H1 (cell line): ENCODE measurements around the gene NANP. TPM values are rescaled to one million over a fixed set of nuclear protein-coding genes. Genes with fewer than 3 reads are reported as not detected.

Source experiments
- CTCF ChIA-PET: fragments of 300-600 bp; sonication (Branson Sonifier 250); formaldehyde crosslinking; loops from one replicate; lab custom pipeline; 2021; ENCODE audit not compliant: partially characterized antibody; lab: Charles Lee
- POLR2A ChIA-PET: fragments of 300-600 bp; sonication (Branson Sonifier 250); formaldehyde crosslinking; loops from one replicate; lab custom pipeline; 2021; ENCODE audit warnings: inconsistent platforms; ENCODE audit not compliant: partially characterized antibody; lab: Charles Lee
- DNase-seq, 2 experiments: peaks; one replicate each; pipeline versions ENCODE4 v3.0.0 to v3.0.0-alpha.2; 2010 to 2022; ENCODE audit warnings: low spot score in 2 of 2, low read depth in 1 of 2, mixed read lengths in 1 of 2
- FAIRE-seq: peaks from 2 replicates; lab custom pipeline; 2011; peaks lifted over from hg19 to GRCh38; lab: Jason Lieb, UNC
- H2AFZ ChIP-seq: 2 replicates; pipeline ENCODE4 v1.8.1; 2012; ENCODE audit warnings: low read length, inconsistent platforms
- H2AK5ac ChIP-seq: 2 replicates; pipeline ENCODE4 v1.6.1; 2013; ENCODE audit warnings: low read depth, low read length
- H2BK120ac ChIP-seq: replicated peaks from 2 replicates; pipeline ENCODE3; 2013; ENCODE audit warnings: low read depth, low read length, inconsistent platforms
- H2BK12ac ChIP-seq: 2 replicates; pipeline ENCODE4 v1.6.1; 2013; ENCODE audit warnings: low read depth, low read length
- H2BK15ac ChIP-seq: 2 replicates; pipeline ENCODE4 v1.6.1; 2013; ENCODE audit warnings: low read length
- H2BK20ac ChIP-seq: 2 replicates; pipeline ENCODE4 v1.6.1; 2013; ENCODE audit warnings: low read length
- H2BK5ac ChIP-seq: 2 replicates; pipeline ENCODE4 v1.6.1; 2013; ENCODE audit warnings: low read depth, low read length
- H3K14ac ChIP-seq: 2 replicates; pipeline ENCODE4 v1.6.1; 2013; ENCODE audit warnings: inconsistent platforms; ENCODE audit not compliant: insufficient read length
- H3K18ac ChIP-seq: 2 replicates; pipeline ENCODE4 v1.6.1; 2013; ENCODE audit warnings: low read length; ENCODE audit errors: extremely low read depth
- H3K23ac ChIP-seq: 2 replicates; pipeline ENCODE4 v1.6.1; 2013; ENCODE audit warnings: inconsistent platforms; ENCODE audit not compliant: insufficient read length
- H3K23me2 ChIP-seq: 2 replicates; pipeline ENCODE4 v1.6.1; 2013; ENCODE audit warnings: low read depth, low read length
- H3K27ac ChIP-seq: 2 replicates; pipeline ENCODE4 v1.6.1; 2011; ENCODE audit warnings: low read depth, low read length, inconsistent platforms
- H3K27me3 ChIP-seq, 4 experiments: replicated peaks in 1 of 4; 1 replicate in 1 of 4; 2 replicates in 3 of 4; pipeline versions ENCODE4 v1.6.1 to v1.8.1; 2011 to 2013; ENCODE audit warnings: low read length in 3 of 4, mild to moderate bottlenecking in 3 of 4, inconsistent platforms in 2 of 4, mixed read lengths in 2 of 4, moderate library complexity in 1 of 4; ENCODE audit not compliant: control insufficient read depth in 3 of 4, insufficient read depth in 3 of 4; ENCODE audit errors: extremely low read depth in 1 of 4
- H3K36me3 ChIP-seq, 4 experiments: 2 replicates each; pipeline versions ENCODE4 v1.6.1 to v1.8.1; 2011 to 2013; ENCODE audit warnings: mild to moderate bottlenecking in 4 of 4, low read length in 3 of 4, moderate library complexity in 2 of 4, control low read depth in 1 of 4, inconsistent platforms in 1 of 4; ENCODE audit not compliant: insufficient read depth in 4 of 4, control insufficient read depth in 2 of 4
- H3K4ac ChIP-seq: replicated peaks from 2 replicates; pipeline ENCODE3; 2013; ENCODE audit warnings: low read length, low read depth, mixed read lengths, inconsistent platforms; ENCODE audit not compliant: insufficient read length
- H3K4me1 ChIP-seq, 4 experiments: replicated peaks in 1 of 4; 1 replicate in 1 of 4; 2 replicates in 3 of 4; pipeline versions ENCODE4 v1.6.1 to v1.8.1; 2011 to 2013; ENCODE audit warnings: low read length in 3 of 4, inconsistent platforms in 2 of 4, mixed read lengths in 1 of 4; ENCODE audit not compliant: insufficient read depth in 4 of 4, control insufficient read depth in 3 of 4
- H3K4me2 ChIP-seq, 2 experiments: 2 replicates each; pipeline versions ENCODE4 v1.6.1 to v1.8.1; 2011 to 2013; ENCODE audit warnings: low read depth in 2 of 2, low read length in 2 of 2, control low read depth in 1 of 2, inconsistent platforms in 1 of 2, mild to moderate bottlenecking in 1 of 2; ENCODE audit not compliant: insufficient read depth in 1 of 2
- H3K4me3 ChIP-seq, 4 experiments: fragments of 200-600, 300-600 bp in 1 of 4; sonication (generic), shearing (Covaris generic), sonication (Bioruptor Twin) in 1 of 4; 2 replicates each; pipeline versions ENCODE4 v1.5.1 to v1.8.1; 2011 to 2016; ENCODE audit warnings: low read length in 4 of 4, low read depth in 3 of 4, control low read depth in 2 of 4, inconsistent platforms in 2 of 4, mild to moderate bottlenecking in 2 of 4, mixed read lengths in 1 of 4, moderate library complexity in 1 of 4; ENCODE audit not compliant: insufficient read depth in 2 of 4; ENCODE audit errors: extremely low read depth in 1 of 4
- H3K56ac ChIP-seq: replicated peaks from 2 replicates; pipeline ENCODE3; 2013; ENCODE audit warnings: low read depth, mild to moderate bottlenecking, mixed read lengths, low read length, inconsistent platforms; ENCODE audit not compliant: insufficient read length
- H3K79me1 ChIP-seq: 2 replicates; pipeline ENCODE4 v1.6.1; 2013; ENCODE audit warnings: low read depth, low read length, control low read depth
- H3K79me2 ChIP-seq, 2 experiments: 2 replicates each; pipeline versions ENCODE4 v1.6.1 to v1.8.1; 2012 to 2013; ENCODE audit warnings: low read length in 2 of 2, mild to moderate bottlenecking in 2 of 2, inconsistent platforms in 1 of 2; ENCODE audit not compliant: insufficient read depth in 2 of 2, control insufficient read depth in 1 of 2
- H3K9ac ChIP-seq, 4 experiments: replicated peaks in 1 of 4; 1 replicate in 1 of 4; 2 replicates in 3 of 4; pipeline versions ENCODE4 v1.6.1 to v1.8.1; 2011 to 2013; ENCODE audit warnings: low read depth in 3 of 4, low read length in 3 of 4, control low read depth in 2 of 4, mild to moderate bottlenecking in 2 of 4, moderate library complexity in 2 of 4, inconsistent platforms in 1 of 4; ENCODE audit errors: extremely low read depth in 1 of 4
- H3K9me3 ChIP-seq, 2 experiments: 2 replicates each; pipeline versions ENCODE4 v1.6.1 to v1.8.1; 2012 to 2013; ENCODE audit warnings: mild to moderate bottlenecking in 2 of 2, moderate library complexity in 2 of 2, control low read depth in 1 of 2, inconsistent platforms in 1 of 2, low read depth in 1 of 2, low read length in 1 of 2, mixed read lengths in 1 of 2; ENCODE audit not compliant: insufficient read depth in 2 of 2
- H4K20me1 ChIP-seq, 2 experiments: replicated peaks in 1 of 2; 2 replicates each; pipeline versions ENCODE3 to v1.8.1; 2011 to 2013; ENCODE audit warnings: inconsistent platforms in 2 of 2, low read length in 2 of 2, mild to moderate bottlenecking in 1 of 2; ENCODE audit not compliant: insufficient read depth in 2 of 2, control insufficient read depth in 1 of 2
- H4K5ac ChIP-seq: 2 replicates; pipeline ENCODE4 v1.6.1; 2013; ENCODE audit warnings: low read length, low read depth, mixed read lengths, inconsistent platforms; ENCODE audit not compliant: insufficient read length
- H4K8ac ChIP-seq: 2 replicates; pipeline ENCODE4 v1.8.0; 2013; ENCODE audit warnings: mild to moderate bottlenecking, moderate library complexity, low read length, inconsistent platforms; ENCODE audit not compliant: insufficient read depth; ENCODE audit errors: extremely low read depth
- H4K91ac ChIP-seq: replicated peaks from 2 replicates; pipeline ENCODE3; 2013; ENCODE audit warnings: low read length, mixed read lengths, inconsistent platforms; ENCODE audit not compliant: insufficient read length
- BRCA1 ChIP-seq: IDR thresholded peaks from 2 replicates; pipeline ENCODE4 v1.6.1; 2012; ENCODE audit warnings: low read depth, low read length, improper control_type of control experiment
- EZH2 ChIP-seq: fragments of 200-600 bp; sonication (generic); IDR thresholded peaks from 2 replicates; pipeline ENCODE4 v1.7.1; 2012; ENCODE audit warnings: low read depth, mild to moderate bottlenecking, moderate library complexity, low read length, inconsistent platforms; ENCODE audit not compliant: severe bottlenecking
- GABPA ChIP-seq: IDR thresholded peaks from 2 replicates; pipeline ENCODE4 v1.6.1; 2011; ENCODE audit warnings: mild to moderate bottlenecking, low read length, moderate library complexity, borderline replicate concordance; ENCODE audit not compliant: insufficient read depth
- MAX ChIP-seq: IDR thresholded peaks from 2 replicates; pipeline ENCODE4 v1.6.1; 2012; ENCODE audit warnings: inconsistent platforms
- NRF1 ChIP-seq: IDR thresholded peaks from 2 replicates; pipeline ENCODE4 v1.6.1; 2011; ENCODE audit warnings: mild to moderate bottlenecking, low read depth, low read length, improper control_type of control experiment
- POLR2AphosphoS5 ChIP-seq: IDR thresholded peaks from 2 replicates; pipeline ENCODE4 v1.6.1; 2011; ENCODE audit warnings: low read depth, low read length
- SIN3A ChIP-seq, 2 experiments: IDR thresholded peaks in 1 of 2; conservative IDR thresholded peaks in 1 of 2; 2 replicates each; pipeline ENCODE4 v1.6.1; 2011 to 2012; ENCODE audit warnings: low read length in 2 of 2, improper control_type of control experiment in 1 of 2, low read depth in 1 of 2, mild to moderate bottlenecking in 1 of 2
- TAF7 ChIP-seq: optimal IDR thresholded peaks from 2 replicates; pipeline ENCODE3; 2011; ENCODE audit warnings: low read depth, mild to moderate bottlenecking, inconsistent platforms, low read length, moderate library complexity, borderline replicate concordance
- WGBS, 2 experiments: shearing (Covaris generic) in 1 of 2; methylation state at CpG; one replicate each; pipeline versions ENCODE4 v1.1.6 to v1.1.7; 2013 to 2015; ENCODE audit warnings: low lambda C conversion rate in 2 of 2, mixed read lengths in 2 of 2, inconsistent platforms in 1 of 2, low coverage in 1 of 2, missing lambda C conversion rate in 1 of 2; ENCODE audit not compliant: insufficient replicate concordance in 2 of 2, insufficient coverage in 1 of 2, insufficient read length in 1 of 2; ENCODE audit errors: extremely low coverage in 1 of 2, missing lambda C conversion rate in 1 of 2; 5-methylcytosine and 5-hydroxymethylcytosine counted together
- polyA plus RNA-seq, 7 experiments: library from polyadenylated mRNA; depleted of rRNA in 3 of 7; stranded (reverse) in 5 of 7; unstranded in 2 of 7; fragments of >200 nt in 5 of 7; fragments of 200-250 nt in 2 of 7; gene quantifications; 1 replicate in 5 of 7; 2 replicates in 1 of 7; 4 replicates in 1 of 7; pipeline versions ENCODE4 v1.2.1 to v1.2.3, GENCODE V29; 2011 to 2013; ENCODE audit warnings: missing spikeins in 2 of 7, mixed read lengths in 2 of 7
- total RNA-seq: library from RNA; stranded (reverse); fragmentation: NEBNext Ultra II Directional; extraction: Animal tissue kit (Norgen Biotek cat#: 25700); gene quantifications from 2 replicates; pipeline ENCODE4 v1.2.1, GENCODE V29; 2021

NANP gene
- total and polyA plus RNA-seq, 2 of the 8 experiments (the other 6 are each of a cell fraction or from before 2014, with no cell fraction given), result 3.8 to 6.2 TPM

- Histone ChIP-seq H3K4ac (no peak overlapping the region), H2BK15ac (no peak overlapping the region), H2BK20ac (no peak overlapping the region), H3K4me1 (no peaks in the 10 kb centered on the region), H3K27ac (no peak overlapping the region), H2AFZ (no peak overlapping the region), H4K5ac (no peak overlapping the region), H3K14ac (no peak overlapping the region), H2BK12ac (no peak overlapping the region), H4K8ac (no peak overlapping the region; the same call in 1 of the 2 replicates), H3K9me3 (no peaks in the 10 kb centered on the region), H3K27me3 (no peaks in the 10 kb centered on the region), H2BK120ac (no peak overlapping the region), H3K9ac (no peak overlapping the region), H3K23me2 (peaks cover 6% of the 10 kb centered on the region; the same call in 1 of the 2 replicates), H2BK5ac (no peak overlapping the region), H2AK5ac (no peak overlapping the region), H3K79me1 (no peaks in the 10 kb centered on the region), H3K36me3 (no peaks in the 10 kb centered on the region), H3K56ac (no peak overlapping the region), H3K18ac (no peak overlapping the region), H3K4me2 (no peak overlapping the region), H3K23ac (no peak overlapping the region), H4K20me1 (peaks cover 0 to 5% of the 10 kb centered on the region in 2 experiments), H3K4me3 (no peak overlapping the region), H3K79me2 (no peaks in the 10 kb centered on the region), H4K91ac (no peak overlapping the region)
- TF ChIP-seq EZH2 (no peak), SIN3A (conservative IDR thresholded peaks at IDR 0.05 in 1 of 2, IDR thresholded peaks at IDR 0.05 in 1 of 2; ENCODE audit: low read depth in 1 of 2, low read length in 2 of 2) (no peak), MAX (no peak), NRF1 (no peak), BRCA1 (no peak), POLR2AphosphoS5 (no peak), TAF7 (no peak), GABPA (no peak)
- ChIA-PET POLR2A (no interaction called here), CTCF (no interaction called here)
- FAIRE-seq (no peak), DNase-seq (no peak)
- WGBS, 2 experiments, result 83% methylated on average over 9 of the region's 10 CpGs; no CpG with 5 or more reads in 1 of the 2 experiments
Measured at GRCh38 chr20:25600632-25601031, 23.2 kb downstream of the NANP start.
